CD14-positive monocyte (primary cell): Measurements from ENCODE around the gene HHIP. TPM values are rescaled to one million over a fixed set of nuclear protein-coding genes. Genes with fewer than 3 reads are reported as not detected.

Source experiments
- DNase-seq, 3 donors: peaks; one replicate each; pipeline ENCODE4 v3.0.0-alpha.2; 2011 to 2022
- H2AFZ ChIP-seq: 2 replicates; pipeline ENCODE4 v1.6.0; 2012; ENCODE audit warnings: mild to moderate bottlenecking, low read depth, low read length, inconsistent platforms; ENCODE audit not compliant: insufficient read depth, poor library complexity, severe bottlenecking
- H3K27ac ChIP-seq, 2 donors: 1 replicate in 1 of 2; 2 replicates in 1 of 2; pipeline ENCODE4 v1.5.1; 2012 to 2013; ENCODE audit warnings: low read length in 2 of 2, control low read depth in 1 of 2, inconsistent platforms in 1 of 2, low read depth in 1 of 2, mild to moderate bottlenecking in 1 of 2
- H3K27me3 ChIP-seq, 2 donors: one replicate each; pipeline versions ENCODE4 v1.6.0 to v1.6.1; 2011 to 2013; ENCODE audit warnings: low read length in 2 of 2; ENCODE audit not compliant: control insufficient read depth in 2 of 2, insufficient read depth in 2 of 2
- H3K36me3 ChIP-seq, 2 donors: replicated peaks in 1 of 2; 1 replicate in 1 of 2; 2 replicates in 1 of 2; pipeline versions ENCODE4 v1.5.1 to v1.6.1; 2012 to 2013; ENCODE audit warnings: low read length in 2 of 2, control low read depth in 1 of 2, inconsistent platforms in 1 of 2, mild to moderate bottlenecking in 1 of 2; ENCODE audit not compliant: insufficient read depth in 2 of 2, control insufficient read depth in 1 of 2
- H3K4me1 ChIP-seq, 2 donors: 1 replicate in 1 of 2; 2 replicates in 1 of 2; pipeline versions ENCODE4 v1.5.1 to v1.6.1; 2012 to 2013; ENCODE audit warnings: low read length in 2 of 2, control low read depth in 1 of 2, inconsistent platforms in 1 of 2, mild to moderate bottlenecking in 1 of 2, moderate library complexity in 1 of 2; ENCODE audit not compliant: insufficient read depth in 2 of 2, control insufficient read depth in 1 of 2
- H3K4me2 ChIP-seq: replicated peaks from 2 replicates; pipeline ENCODE3; 2012; ENCODE audit warnings: low read length, moderate library complexity, mild to moderate bottlenecking; ENCODE audit not compliant: poor library complexity, severe bottlenecking; ENCODE audit errors: extremely low read depth
- H3K4me3 ChIP-seq, 3 experiments: fragments of 200-600 bp in 1 of 3; sonication (generic) in 1 of 3; replicated peaks in 1 of 3; 1 replicate in 2 of 3; 2 replicates in 1 of 3; pipeline ENCODE4 v1.5.1; 2011 to 2013; ENCODE audit warnings: low read length in 3 of 3, mild to moderate bottlenecking in 3 of 3, control low read depth in 2 of 3, low read depth in 2 of 3, inconsistent platforms in 1 of 3, moderate library complexity in 1 of 3
- H3K79me2 ChIP-seq: 2 replicates; pipeline ENCODE4 v1.6.0; 2012; ENCODE audit warnings: mild to moderate bottlenecking, control low read depth, inconsistent platforms, low read length, moderate library complexity; ENCODE audit not compliant: insufficient read depth
- H3K9ac ChIP-seq: 2 replicates; pipeline ENCODE4 v1.6.0; 2017; ENCODE audit warnings: low read length, mild to moderate bottlenecking; ENCODE audit not compliant: insufficient read depth, poor library complexity, severe bottlenecking
- H3K9me3 ChIP-seq, 2 donors: replicated peaks in 1 of 2; 1 replicate in 1 of 2; 2 replicates in 1 of 2; pipeline versions ENCODE4 v1.5.1 to v1.6.1; 2012 to 2013; ENCODE audit warnings: low read length in 2 of 2, control low read depth in 1 of 2; ENCODE audit not compliant: control insufficient read depth in 1 of 2, insufficient read depth in 1 of 2
- H4K20me1 ChIP-seq: 2 replicates; pipeline ENCODE4 v1.6.0; 2012; ENCODE audit warnings: mild to moderate bottlenecking, low read length, control low read depth, moderate library complexity; ENCODE audit not compliant: insufficient read depth
- H3K27ac Mint-ChIP-seq, 7 donors: one replicate each; pipeline ENCODE4 v1.8.0; 2020; ENCODE audit warnings: mild to moderate bottlenecking in 7 of 7, mixed read lengths in 7 of 7, moderate library complexity in 6 of 7, inconsistent platforms in 2 of 7
- H3K27me3 Mint-ChIP-seq, 3 donors: one replicate each; pipeline ENCODE4 v1.8.0; 2021 to 2022; ENCODE audit warnings: low read depth in 3 of 3, mild to moderate bottlenecking in 3 of 3, mixed read lengths in 3 of 3, moderate library complexity in 3 of 3, inconsistent platforms in 1 of 3
- H3K36me3 Mint-ChIP-seq, 2 donors: one replicate each; pipeline ENCODE4 v1.8.0; 2020; ENCODE audit warnings: mixed read lengths in 2 of 2, inconsistent platforms in 1 of 2, mild to moderate bottlenecking in 1 of 2
- H3K4me1 Mint-ChIP-seq: one replicate; pipeline ENCODE4 v1.8.0; 2020; ENCODE audit warnings: mild to moderate bottlenecking, mixed read lengths
- H3K4me3 Mint-ChIP-seq, 2 donors: one replicate each; pipeline ENCODE4 v1.8.0; 2020; ENCODE audit warnings: mild to moderate bottlenecking in 2 of 2, mixed read lengths in 2 of 2, moderate library complexity in 1 of 2
- H3K9me3 Mint-ChIP-seq, 7 donors: one replicate each; pipeline ENCODE4 v1.8.0; 2020 to 2022; ENCODE audit warnings: mixed read lengths in 7 of 7, mild to moderate bottlenecking in 6 of 7, moderate library complexity in 6 of 7, inconsistent platforms in 2 of 7
- CTCF ChIP-seq: fragments of 200-600 bp; IDR thresholded peaks from one replicate; pipeline ENCODE4 v1.8.0; 2022; ENCODE audit warnings: antibody characterized with exemption, mild to moderate bottlenecking
- WGBS: methylation state at CpG from one replicate; pipeline ENCODE4 v1.1.5; 2013; ENCODE audit warnings: missing lambda C conversion rate; ENCODE audit not compliant: insufficient coverage; 5-methylcytosine and 5-hydroxymethylcytosine counted together
- intact Hi-C, 2 donors: fragments of 100-400 bp; cut with micrococcal nuclease; formaldehyde crosslinking; loops; one replicate each; pipeline versions ENCODE4 v1.15.0 to v1.15.1; 2023
- polyA plus RNA-seq, 3 donors: library from polyadenylated mRNA; depleted of rRNA in 1 of 3; unstranded in 2 of 3; stranded (reverse) in 1 of 3; fragments of 300-500 nt in 2 of 3; fragments of >200 nt in 1 of 3; fragmentation: Illumina TruSeq in 2 of 3; gene quantifications; 1 replicate in 2 of 3; 2 replicates in 1 of 3; pipeline ENCODE4 v1.2.3, GENCODE V29; 2012 to 2021

The HHIP gene
- polyA plus RNA-seq, 3 donors = not detected

DNA sequence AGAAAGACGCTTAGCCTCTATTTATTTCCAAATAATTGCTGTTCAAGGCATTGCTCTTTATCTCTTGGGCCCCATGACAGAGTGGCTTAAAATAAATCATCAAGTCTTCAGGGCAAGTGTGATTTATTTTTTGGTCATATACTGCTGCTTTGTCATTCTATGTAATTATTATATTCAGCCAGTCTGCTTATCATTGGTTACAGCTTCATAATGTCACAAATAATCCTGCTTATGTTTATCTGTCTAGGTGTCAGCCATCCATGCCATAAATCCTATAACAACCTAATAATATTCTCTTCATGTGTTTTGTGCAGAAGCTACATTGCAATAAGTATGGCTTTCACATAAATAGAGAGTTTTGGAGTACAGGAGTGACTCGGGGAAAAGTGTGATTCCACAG lies 41.0 kb downstream of the HHIP start:
- H3K27me3 ChIP-seq = no peaks in the 10 kb centered on the region
- H3K36me3 ChIP-seq = no peaks in the 10 kb centered on the region
- no peaks in the 10 kb centered on the region for H3K4me1 ChIP-seq
- no peak for TF ChIP-seq CTCF
- H4K20me1 ChIP-seq = no peaks in the 10 kb centered on the region
- DNase-seq = no peak
- H3K9me3 Mint-ChIP-seq = peaks cover 0 to 3% (median 0%) of the 10 kb centered on the region in 7 donors
- H3K27me3 Mint-ChIP-seq = no peaks in the 10 kb centered on the region
- H3K4me2 ChIP-seq = no peak overlapping the region
- no peaks in the 10 kb centered on the region for H3K36me3 Mint-ChIP-seq
- no peak overlapping the region for H3K4me3 ChIP-seq
- no CpG with 5 or more reads among the region's 2 CpGs for WGBS
- no peak overlapping the region for H3K27ac ChIP-seq
- no peaks in the 10 kb centered on the region for H3K79me2 ChIP-seq
- intact Hi-C loops = no loop called here
- no peak overlapping the region for H3K9ac ChIP-seq
- H3K4me3 Mint-ChIP-seq = no peak overlapping the region
- H2AFZ ChIP-seq = no peak overlapping the region
- no peak overlapping the region for H3K27ac Mint-ChIP-seq
- no peaks in the 10 kb centered on the region for H3K9me3 ChIP-seq
- H3K4me1 Mint-ChIP-seq = no peaks in the 10 kb centered on the region

DNA sequence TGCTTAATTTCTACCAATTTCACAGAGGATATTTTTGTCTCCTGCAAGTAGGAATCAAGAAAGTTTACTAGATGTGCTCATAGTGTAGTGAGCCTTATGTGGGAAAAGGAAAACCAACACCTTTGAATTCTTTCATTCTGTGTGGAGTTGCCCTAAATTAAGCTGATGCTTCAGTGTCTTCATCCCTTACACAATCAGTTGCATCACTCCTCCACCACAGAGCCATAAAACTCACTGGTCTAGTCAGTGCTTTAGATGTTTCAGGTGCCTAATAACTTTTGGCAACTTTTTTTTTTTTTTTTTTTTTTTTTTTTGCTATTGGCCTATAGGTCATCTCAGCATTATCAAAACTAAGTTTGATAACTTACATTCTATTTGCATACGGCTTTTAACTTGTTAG lies 41.5 kb downstream of the HHIP start:
- H3K27me3 ChIP-seq = no peaks in the 10 kb centered on the region
- H3K79me2 ChIP-seq = no peaks in the 10 kb centered on the region
- H2AFZ ChIP-seq = no peak overlapping the region
- no peaks in the 10 kb centered on the region for H4K20me1 ChIP-seq
- H3K9me3 Mint-ChIP-seq = peaks cover 0 to 3% (median 0%) of the 10 kb centered on the region in 7 donors
- no peak overlapping the region for H3K4me2 ChIP-seq
- DNase-seq = no peak
- H3K4me3 ChIP-seq = no peak overlapping the region
- no peaks in the 10 kb centered on the region for H3K4me1 Mint-ChIP-seq
- H3K4me3 Mint-ChIP-seq = no peak overlapping the region
- no peak for TF ChIP-seq CTCF
- intact Hi-C loops = no loop called here
- H3K36me3 ChIP-seq = no peaks in the 10 kb centered on the region
- H3K27me3 Mint-ChIP-seq = no peaks in the 10 kb centered on the region
- H3K27ac ChIP-seq = no peak overlapping the region
- no peaks in the 10 kb centered on the region for H3K9me3 ChIP-seq
- no peaks in the 10 kb centered on the region for H3K36me3 Mint-ChIP-seq
- H3K4me1 ChIP-seq = no peaks in the 10 kb centered on the region
- no peak overlapping the region for H3K9ac ChIP-seq
- no peak overlapping the region for H3K27ac Mint-ChIP-seq
- WGBS = no CpG with 5 or more reads among the region's 1 CpG
